Measurements from ENCODE around the gene HOXC12.

HOXC12 gene

GRCh38 chr12:53941187-53941586, 13.5 kb upstream of the HOXC12 start:
- no peak for DNase-seq

GRCh38 chr12:53941750-53942149, 13.0 kb upstream of the HOXC12 start:
- no peak for DNase-seq

GRCh38 chr12:53942467-53942997, 12.2 kb upstream of the HOXC12 start:
- DNase-seq, result no peak

GRCh38 chr12:53944209-53944608, 10.5 kb upstream of the HOXC12 start:
- no peak for DNase-seq

GRCh38 chr12:53944907-53945847, 9.5 kb upstream of the HOXC12 start:
- DNase-seq, result no peak

GRCh38 chr12:53947743-53948142, 7.0 kb upstream of the HOXC12 start:
- no peak for DNase-seq

GRCh38 chr12:53948650-53949593, 5.8 kb upstream of the HOXC12 start:
- no peak for DNase-seq

GRCh38 chr12:53949631-53950436, 4.9 kb upstream of the HOXC12 start:
- DNase-seq, result peak; percentile 70

GRCh38 chr12:53950437-53950773, 4.3 kb upstream of the HOXC12 start:
- DNase-seq, result peak; percentile 7

GRCh38 chr12:53950789-53951576, 3.7 kb upstream of the HOXC12 start:
- no peak for DNase-seq

- no peak for DNase-seq
Observed at GRCh38 chr12:53951577-53952334, 2.9 kb upstream of the HOXC12 start.

GRCh38 chr12:53952335-53952694, 2.4 kb upstream of the HOXC12 start:
- no peak for DNase-seq

- no peak for DNase-seq
Observed at GRCh38 chr12:53952871-53953734, 1.6 kb upstream of the HOXC12 start.

- DNase-seq, result no peak
Observed at GRCh38 chr12:53953831-53954693, 641 bp upstream of the HOXC12 start.

- no peak for DNase-seq
Observed at GRCh38 chr12:53955036-53955775, 503 bp downstream of the HOXC12 start.

GRCh38 chr12:53955776-53956250, 1.1 kb downstream of the HOXC12 start:
- no peak for DNase-seq

GRCh38 chr12:53956251-53956887, 1.7 kb downstream of the HOXC12 start:
- no peak for DNase-seq
